AG09309 (cell line): ENCODE results near the gene YRDC.

ENCODE experiments used
- DNase-seq: peaks from one replicate; pipeline ENCODE4 v3.0.0-alpha.2; 2010; ENCODE audit warnings: low read depth
- H3K4me3 ChIP-seq: 2 replicates; pipeline ENCODE4 v1.5.1; 2011; ENCODE audit warnings: mild to moderate bottlenecking, low read depth, low read length, moderate library complexity; ENCODE audit not compliant: control insufficient read depth
- CTCF ChIP-seq: IDR thresholded peaks from 2 replicates; pipeline ENCODE4 v1.5.1; 2011; ENCODE audit warnings: mild to moderate bottlenecking, low read depth, low read length, inconsistent platforms; ENCODE audit not compliant: insufficient read depth, control insufficient read depth; ENCODE audit errors: missing control alignments

Gene YRDC

GRCh38 chr1:37762516-37762915, 45.5 kb downstream of the YRDC start:
- DNase-seq: no peak
- no peak overlapping the region for H3K4me3 ChIP-seq
- no peak for TF ChIP-seq CTCF

- H3K4me3 ChIP-seq: no peak overlapping the region
- no peak for TF ChIP-seq CTCF
- no peak for DNase-seq
Observed at GRCh38 chr1:37761416-37762095, 46.5 kb downstream of the YRDC start.

- TF ChIP-seq CTCF: no peak
- DNase-seq: no peak
- no peak overlapping the region for H3K4me3 ChIP-seq
Observed at GRCh38 chr1:37759451-37759850, 48.6 kb downstream of the YRDC start.

GRCh38 chr1:37755951-37756560, 52.0 kb downstream of the YRDC start:
- DNase-seq: no peak
- TF ChIP-seq CTCF: no peak
- H3K4me3 ChIP-seq: no peak overlapping the region

GRCh38 chr1:37755290-37755689, 52.7 kb downstream of the YRDC start:
- H3K4me3 ChIP-seq: no peak overlapping the region
- DNase-seq: no peak
- TF ChIP-seq CTCF: no peak

GRCh38 chr1:37753473-37754321, 54.3 kb downstream of the YRDC start:
- no peak for TF ChIP-seq CTCF
- DNase-seq: no peak
- H3K4me3 ChIP-seq: no peak overlapping the region
